Panc1 (cell line): Measurements from ENCODE around the gene GARRE1. TPM values are rescaled to one million over a fixed set of nuclear protein-coding genes. Genes with fewer than 3 reads are reported as not detected.
A peak's percentile ranks its signal among the peaks of the same experiment; 100 is the strongest.

Experiments
- ATAC-seq: fragments of 200-7000 bp; cut with Tn5 transposase; 2 replicates; pipeline ENCODE4 v1.9.1; 2020; ENCODE audit warnings: mild to moderate bottlenecking, moderate library complexity
- BruUV-seq: library from RNA; stranded (reverse); fragments of 400-500 nt; replicated peaks from 2 replicates; lab custom pipeline; 2021; lab: Mats Ljungman, UMichigan
- CTCF ChIA-PET: fragments of 300-600 bp; sonication (Branson Sonifier 250); formaldehyde crosslinking; loops from one replicate; lab custom pipeline; 2022; ENCODE audit warnings: antibody characterized with exemption; lab: Charles Lee
- POLR2A ChIA-PET: fragments of 300-600 bp; sonication (Branson Sonifier 250); formaldehyde crosslinking; loops from one replicate; lab custom pipeline; 2022; ENCODE audit warnings: antibody characterized with exemption; lab: Charles Lee
- DNase-seq: peaks from one replicate; pipeline ENCODE4 v3.0.0-alpha.2; 2010; ENCODE audit warnings: low read depth, low spot score
- H3K27ac ChIP-seq: 2 replicates; pipeline ENCODE4 v1.5.1; 2011; ENCODE audit warnings: mild to moderate bottlenecking, low read length, inconsistent platforms
- H3K27me3 ChIP-seq: fragments of 200-500 bp; sonication (Bioruptor generic); 2 replicates; pipeline ENCODE4 v1.6.0; 2014; ENCODE audit warnings: low read length, inconsistent platforms; ENCODE audit not compliant: control insufficient read depth, insufficient read depth
- H3K36me3 ChIP-seq: fragments of 200-500 bp; sonication (Bioruptor generic); 2 replicates; pipeline ENCODE4 v1.5.1; 2014; ENCODE audit warnings: inconsistent platforms, mild to moderate bottlenecking, low read length, moderate library complexity; ENCODE audit not compliant: control insufficient read depth, insufficient read depth
- H3K4me1 ChIP-seq: 2 replicates; pipeline ENCODE4 v1.5.1; 2011; ENCODE audit warnings: inconsistent platforms, mild to moderate bottlenecking, low read length, moderate library complexity; ENCODE audit not compliant: control insufficient read depth, insufficient read depth
- H3K4me3 ChIP-seq, 2 experiments: 2 replicates each; pipeline ENCODE4 v1.5.1; 2011 to 2012; ENCODE audit warnings: low read depth in 2 of 2, low read length in 2 of 2, mild to moderate bottlenecking in 2 of 2, inconsistent platforms in 1 of 2, moderate library complexity in 1 of 2
- H3K9me3 ChIP-seq: fragments of 200-500 bp; sonication (Bioruptor generic); 2 replicates; pipeline ENCODE4 v1.5.1; 2014; ENCODE audit warnings: low read depth, mild to moderate bottlenecking, inconsistent platforms, low read length, moderate library complexity; ENCODE audit not compliant: control insufficient read depth, insufficient read depth
- CTCF ChIP-seq: fragments of 450-650 bp; IDR thresholded peaks from 2 replicates; pipeline ENCODE4 v1.5.1; 2017; ENCODE audit warnings: mild to moderate bottlenecking
- POLR2AphosphoS5 ChIP-seq: IDR thresholded peaks from 2 replicates; pipeline ENCODE4 v1.6.1; 2012; ENCODE audit warnings: mild to moderate bottlenecking, low read depth, low read length, moderate library complexity
- REST ChIP-seq, 2 experiments: IDR thresholded peaks; 2 replicates each; pipeline ENCODE4 v1.6.1; 2011 to 2012; ENCODE audit warnings: low read depth in 2 of 2, control low read depth in 1 of 2, low read length in 1 of 2, mild to moderate bottlenecking in 1 of 2, moderate library complexity in 1 of 2; ENCODE audit not compliant: insufficient read depth in 1 of 2
- SIN3A ChIP-seq: IDR thresholded peaks from 2 replicates; pipeline ENCODE4 v1.6.1; 2012; ENCODE audit warnings: low read depth, mild to moderate bottlenecking, low read length, moderate library complexity, borderline replicate concordance; ENCODE audit not compliant: insufficient read depth
- TCF7L2 ChIP-seq: IDR thresholded peaks from 2 replicates; pipeline ENCODE4 v1.6.1; 2011; ENCODE audit warnings: mild to moderate bottlenecking, low read depth, low read length, inconsistent platforms
- in situ Hi-C: cut with HindIII; loops from 2 replicates; pipeline ENCODE4 v1.10.0; 2016; ENCODE audit warnings: low sequenced_read_pairs, low pct_unique_long_range_greater_than_20kb
- intact Hi-C: fragments of 100-400 bp; cut with micrococcal nuclease; formaldehyde crosslinking; loops from one replicate; pipeline ENCODE4 v1.10.0; 2022; ENCODE audit not compliant: unreplicated experiment
- total RNA-seq: library from RNA; stranded (reverse); gene quantifications from one replicate; pipeline ENCODE4 v1.2.1, GENCODE V29; 2021; ENCODE audit not compliant: unreplicated experiment

The GARRE1 gene
- total RNA-seq, 1 experiment from 2014 or later: 19.7 TPM

GRCh38 chr19:34220472-34221063 lies 33.8 kb upstream of the GARRE1 start:
- Histone ChIP-seq H3K9me3 (no peaks in the 10 kb centered on the region), H3K4me3 (no peak overlapping the region), H3K36me3 (peaks cover 36% of the 10 kb centered on the region), H3K4me1 (peaks cover 25% of the 10 kb centered on the region), H3K27ac (no peak overlapping the region), H3K27me3 (no peaks in the 10 kb centered on the region)
- TF ChIP-seq CTCF (peak; percentile 95), SIN3A (no peak), REST (IDR thresholded peaks at IDR 0.05; ENCODE audit: insufficient read depth in 1 of 2, low read depth in 2 of 2, low read length in 1 of 2) (no peak), TCF7L2 (no peak), POLR2AphosphoS5 (no peak)
- ChIA-PET CTCF (no interaction called here), POLR2A (no interaction called here)
- intact Hi-C loops (no loop called here), in situ Hi-C loops (no loop called here)
- ATAC-seq (peak; percentile 68; the same call in 1 of the 2 replicates), DNase-seq (no peak)
- no TSS peak for BruUV-seq

- intact Hi-C loops (no loop called here), in situ Hi-C loops (no loop called here)
- Histone ChIP-seq H3K9me3 (no peaks in the 10 kb centered on the region), H3K27ac (no peak overlapping the region), H3K36me3 (peaks cover 48% of the 10 kb centered on the region), H3K4me1 (peaks cover 31% of the 10 kb centered on the region), H3K4me3 (no peak overlapping the region), H3K27me3 (no peaks in the 10 kb centered on the region)
- ChIA-PET CTCF (no interaction called here), POLR2A (no interaction called here)
- BruUV-seq: no TSS peak
- TF ChIP-seq POLR2AphosphoS5 (no peak), REST (IDR thresholded peaks at IDR 0.05; ENCODE audit: insufficient read depth in 1 of 2, low read depth in 2 of 2, low read length in 1 of 2) (no peak), TCF7L2 (no peak), CTCF (no peak), SIN3A (no peak)
- ATAC-seq (no peak), DNase-seq (no peak)
Measured at GRCh38 chr19:34222386-34222785, 32.0 kb upstream of the GARRE1 start.
